Hematopoietic multipotent progenitor cell treated with erythropoietin and hydrocortisone succinate and interleukin-3 and kit ligand, for 17 days (in vitro differentiated cells): ENCODE data around the gene UBE2QL1.

Experiments
- DNase-seq: peaks from one replicate; pipeline ENCODE4 v3.0.0-alpha.2; 2015; ENCODE audit warnings: low spot score

UBE2QL1 gene

DNA sequence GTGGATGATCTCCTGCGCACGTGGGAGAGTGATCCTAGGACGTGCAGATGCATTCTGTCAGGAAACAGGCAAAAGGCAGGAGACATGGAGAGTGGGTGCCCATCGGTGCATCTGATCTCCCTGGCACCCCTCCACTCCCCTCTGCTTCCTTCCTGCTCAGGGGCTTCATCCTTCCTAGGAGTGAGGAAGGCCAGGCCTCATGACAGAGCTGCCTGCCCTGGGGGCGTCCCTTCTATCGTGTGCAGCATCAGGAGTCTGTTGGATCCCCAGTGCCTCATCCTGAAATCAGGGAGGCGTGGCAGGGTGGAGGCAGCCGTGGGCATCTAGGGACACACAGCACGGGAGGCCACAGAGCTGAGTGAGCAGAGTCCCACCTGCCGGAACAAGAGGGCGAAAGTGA, 30.1 kb downstream of the UBE2QL1 start:
- DNase-seq, result no peak

GRCh38 chr5:6480133-6481051, 31.7 kb downstream of the UBE2QL1 start:
- no peak for DNase-seq

- no peak for DNase-seq
These were observed 34.1 kb downstream of the UBE2QL1 start for GRCh38 chr5:6482735-6483134.

- no peak for DNase-seq
These were observed 35.3 kb downstream of the UBE2QL1 start for GRCh38 chr5:6483880-6484382.

DNA sequence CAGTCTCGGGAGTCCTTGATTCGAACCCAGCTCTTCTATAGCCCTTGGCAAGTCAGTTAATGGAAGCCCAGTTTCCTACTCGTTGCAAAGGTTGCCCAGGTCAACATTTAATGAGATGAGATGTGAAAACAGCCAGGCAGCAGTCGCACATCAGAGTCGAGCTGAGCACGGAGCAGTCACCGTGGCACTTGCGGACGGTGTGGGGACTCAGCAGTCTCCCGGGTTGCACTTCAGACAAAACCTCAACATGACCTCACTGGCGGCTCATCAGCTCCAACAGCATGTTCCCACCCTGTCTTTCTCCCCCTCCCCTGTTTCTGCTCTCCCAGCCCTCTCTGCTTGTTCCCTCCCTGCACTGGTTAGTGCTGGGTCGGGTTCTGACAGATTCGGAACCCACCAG, 35.8 kb downstream of the UBE2QL1 start:
- DNase-seq, result no peak

GRCh38 chr5:6484899-6485298, 36.2 kb downstream of the UBE2QL1 start:
- no peak for DNase-seq

- no peak for DNase-seq
These were observed 36.8 kb downstream of the UBE2QL1 start for GRCh38 chr5:6485441-6485840.

- no peak for DNase-seq
These were observed 37.4 kb downstream of the UBE2QL1 start for GRCh38 chr5:6486074-6486473.

GRCh38 chr5:6487081-6487480, 38.4 kb downstream of the UBE2QL1 start:
- no peak for DNase-seq

DNA sequence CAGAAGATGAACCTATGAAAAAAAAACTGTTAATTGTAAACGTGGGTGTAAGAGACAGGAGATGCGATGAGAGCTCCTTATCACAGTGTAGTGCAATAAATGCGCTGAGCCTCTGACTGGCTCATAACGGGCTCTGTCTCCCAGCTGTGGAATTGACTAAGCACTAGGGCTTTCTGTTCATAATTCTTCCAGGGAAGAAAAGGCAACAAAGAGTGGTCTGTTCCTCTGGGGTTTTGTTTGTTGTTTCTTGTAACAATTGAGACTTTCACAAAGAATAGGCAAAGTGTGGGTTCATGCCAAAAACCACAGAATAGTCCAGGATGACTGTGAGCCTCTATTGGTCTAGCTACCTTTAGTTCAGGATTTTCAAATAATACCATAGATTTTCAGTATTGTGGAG, 39.4 kb downstream of the UBE2QL1 start:
- DNase-seq, result no peak

DNA sequence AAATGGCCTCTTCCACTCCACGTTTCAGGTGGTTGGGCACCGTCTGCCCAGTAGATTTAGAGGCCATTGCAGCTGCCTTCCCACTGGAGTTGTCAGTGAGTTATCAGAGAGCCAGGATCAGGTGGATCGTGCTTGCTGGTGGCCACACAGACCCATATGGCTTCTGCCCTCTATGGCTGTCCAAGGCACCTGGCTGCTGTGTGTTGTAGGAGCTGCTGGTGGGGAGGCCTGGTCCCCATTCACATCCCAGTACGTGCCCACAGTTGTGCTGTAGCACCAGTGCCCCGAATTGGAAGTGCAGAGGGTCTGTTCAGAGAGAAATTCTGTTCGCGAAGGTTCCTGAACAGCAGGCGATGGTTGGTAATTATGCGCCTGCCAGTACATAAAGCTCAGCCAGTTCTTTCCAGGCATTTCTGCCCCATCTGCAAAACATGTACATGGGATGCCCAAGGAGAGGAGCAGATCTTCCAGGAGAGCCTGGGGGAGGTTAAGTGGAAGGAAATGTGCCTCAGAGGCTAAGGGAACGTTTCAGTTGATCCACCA, 41.1 kb downstream of the UBE2QL1 start:
- DNase-seq, result no peak

GRCh38 chr5:6490246-6490645, 41.6 kb downstream of the UBE2QL1 start:
- no peak for DNase-seq

DNA sequence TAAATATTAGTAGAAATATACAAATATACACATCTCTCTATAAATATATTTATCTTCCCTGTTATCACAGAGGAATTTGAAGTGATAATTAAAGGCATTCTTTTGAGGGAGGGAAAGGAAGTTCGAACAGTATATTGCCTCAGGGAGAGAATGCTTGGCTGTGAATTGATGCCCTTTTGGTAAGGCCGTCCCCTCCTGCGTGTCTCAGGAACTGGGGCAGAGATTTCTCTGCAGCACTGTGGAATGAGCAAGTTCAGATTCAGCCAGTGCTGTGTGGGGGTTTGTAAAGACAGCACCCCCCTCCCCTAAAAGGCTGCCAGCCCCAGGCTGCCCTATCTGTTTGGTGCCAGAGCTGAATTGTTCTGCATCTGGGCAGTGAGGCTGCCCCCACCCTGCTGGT, 42.0 kb downstream of the UBE2QL1 start:
- DNase-seq, result no peak

- no peak for DNase-seq
These were observed 42.7 kb downstream of the UBE2QL1 start for GRCh38 chr5:6491196-6491918.

DNA sequence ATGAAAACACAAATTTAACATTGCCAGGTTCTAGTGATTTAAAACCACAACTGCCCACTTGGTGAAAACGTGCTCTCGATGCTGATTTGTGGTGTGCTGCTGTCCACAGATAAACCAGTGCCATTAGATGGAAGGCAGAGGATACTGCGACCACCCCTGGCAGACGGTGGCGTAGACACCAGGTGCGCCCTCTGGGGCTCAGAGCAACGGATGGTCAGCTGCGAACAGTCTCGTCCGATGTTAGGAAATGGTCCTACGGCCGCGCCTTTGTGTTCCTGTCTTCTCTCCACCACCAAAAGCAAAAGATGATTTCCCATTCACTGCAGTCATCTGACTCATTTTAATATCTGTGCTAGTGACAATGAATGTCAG, 43.2 kb downstream of the UBE2QL1 start:
- DNase-seq, result no peak

DNA sequence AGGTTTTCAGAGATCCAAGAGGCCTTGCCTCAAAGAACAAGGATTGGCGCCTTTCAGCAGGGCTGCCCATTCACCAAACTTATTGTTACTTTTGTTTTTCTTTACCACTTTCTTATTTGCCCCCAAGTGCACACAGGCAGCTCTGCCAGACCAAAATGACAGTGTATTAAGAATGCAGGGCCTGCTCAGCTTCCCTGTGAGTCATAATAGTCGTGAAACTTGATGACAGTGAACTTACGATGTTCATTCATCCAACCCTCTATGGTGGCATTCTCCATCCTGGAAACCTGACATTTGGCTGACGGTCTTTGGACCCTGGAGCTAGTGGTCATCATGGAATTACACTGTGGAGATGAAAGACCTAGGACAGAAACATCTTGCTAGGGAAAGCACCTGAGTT, 44.3 kb downstream of the UBE2QL1 start:
- no peak for DNase-seq

DNA sequence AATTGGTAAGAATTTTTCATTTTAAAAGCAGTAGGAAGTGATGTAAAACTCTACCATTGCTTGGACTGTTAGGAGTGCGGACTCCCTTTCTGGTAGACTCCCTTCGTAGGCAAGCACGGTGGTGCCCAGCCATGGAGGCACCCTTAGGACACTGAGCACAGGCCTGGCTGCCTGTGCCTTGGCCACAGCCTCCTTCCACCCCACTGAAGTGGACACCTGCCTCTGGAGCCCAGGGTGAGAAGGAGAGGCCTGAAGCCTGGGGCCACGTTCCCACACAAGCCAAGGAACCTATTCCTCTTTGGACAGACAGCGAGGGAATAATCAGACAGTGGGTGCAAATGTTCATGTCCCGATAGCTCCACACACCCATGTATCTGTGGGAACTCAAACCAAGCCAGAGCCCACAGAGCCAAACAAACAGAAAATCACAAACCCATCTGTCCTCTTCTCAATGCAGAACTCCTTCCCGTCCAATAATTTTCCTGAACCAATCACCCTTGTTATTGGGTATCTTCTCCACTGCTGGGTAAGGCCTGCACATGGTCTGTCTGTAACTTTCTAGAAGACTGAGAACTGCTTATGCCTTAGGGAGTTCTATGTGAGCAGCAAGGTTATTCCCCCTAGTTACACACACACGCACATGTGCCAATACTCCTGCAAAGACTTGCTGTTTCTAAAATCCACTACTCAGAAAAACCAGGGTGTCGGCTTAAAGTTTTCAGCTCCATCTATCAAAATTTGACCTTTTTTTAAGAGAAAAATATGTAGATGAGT, 45.2 kb downstream of the UBE2QL1 start:
- DNase-seq, result no peak

DNA sequence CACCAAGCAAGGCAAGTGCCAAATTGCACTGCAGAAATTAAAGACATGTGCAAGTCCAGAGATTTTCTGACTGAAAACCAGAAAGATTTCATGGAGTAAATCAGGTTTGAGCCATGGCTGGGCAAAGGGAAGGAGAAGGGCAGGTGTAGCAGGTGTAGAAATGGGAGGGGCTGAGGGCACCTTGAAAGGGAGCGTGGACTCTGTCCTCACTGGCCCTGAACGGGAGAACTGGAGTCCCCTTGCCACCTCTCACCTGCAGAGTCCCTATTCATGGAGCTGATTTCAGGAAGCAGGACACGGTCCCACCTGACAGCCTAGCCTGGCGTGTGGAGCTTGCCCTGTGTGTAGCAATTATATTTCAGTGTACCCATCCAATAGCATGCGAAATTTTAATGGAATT, 46.3 kb downstream of the UBE2QL1 start:
- no peak for DNase-seq

- no peak for DNase-seq
These were observed 47.0 kb downstream of the UBE2QL1 start for GRCh38 chr5:6495433-6496206.

DNA sequence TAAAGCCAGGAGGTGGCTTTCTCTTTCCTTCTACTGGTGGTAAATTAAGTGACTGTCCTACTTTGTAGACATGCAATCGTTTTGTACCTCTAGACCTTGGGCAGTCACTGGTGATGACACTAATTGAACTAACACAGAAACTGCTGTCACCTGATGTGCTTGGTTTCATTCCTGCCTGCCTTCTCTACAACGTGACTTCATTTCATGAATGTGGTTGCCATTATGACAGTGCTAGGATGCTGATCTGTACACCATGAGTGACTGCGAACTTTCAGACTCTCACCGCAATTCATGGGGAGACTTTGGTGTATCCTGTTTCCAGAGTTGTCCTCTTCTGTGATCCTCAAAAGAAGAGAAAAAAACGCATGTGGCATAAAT, 47.5 kb downstream of the UBE2QL1 start:
- DNase-seq, result no peak

- no peak for DNase-seq
These were observed 48.0 kb downstream of the UBE2QL1 start for GRCh38 chr5:6496636-6497035.
